Endothelial cell of hepatic sinusoid (primary cell): Measurements from ENCODE around the gene NKAIN4.

Source experiments
- in situ Hi-C: cut with HindIII; loops from 2 replicates; pipeline ENCODE4 v1.10.0; 2017; ENCODE audit warnings: low sequenced_read_pairs

The NKAIN4 gene

DNA sequence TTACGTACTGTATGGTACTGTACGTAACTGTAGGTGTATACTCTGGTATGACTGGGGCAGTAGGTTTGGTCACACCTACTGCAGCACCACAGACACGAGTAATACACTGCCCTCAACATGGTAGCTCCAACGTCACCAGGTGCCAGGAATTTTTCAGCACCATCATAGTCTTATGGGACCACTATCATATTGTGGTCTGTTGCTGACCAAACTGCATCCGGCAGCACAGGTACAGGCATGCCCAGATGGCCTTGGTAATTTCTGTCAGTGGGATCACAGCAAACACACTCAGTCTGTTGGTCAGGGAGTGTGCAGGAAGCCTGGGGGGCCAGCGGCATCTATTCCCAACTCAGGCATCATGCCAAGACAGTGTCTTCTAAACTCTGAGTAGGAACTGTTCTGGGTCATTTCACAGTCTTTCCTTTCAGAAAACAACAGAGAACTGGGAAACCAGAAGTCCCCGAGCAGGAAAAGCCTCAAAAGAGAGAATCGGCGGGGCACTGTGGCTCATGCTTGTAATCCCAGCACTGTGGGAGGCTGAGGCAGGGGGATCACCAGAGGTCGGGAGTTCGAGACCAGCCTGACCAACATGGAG is 44.2 kb downstream of the NKAIN4 start:
- in situ Hi-C loops: loop anchor here (25.0 kb wide), 1 partner anchor 273 kb away; the partner anchor contains the start of genes DIDO1 and GID8

DNA sequence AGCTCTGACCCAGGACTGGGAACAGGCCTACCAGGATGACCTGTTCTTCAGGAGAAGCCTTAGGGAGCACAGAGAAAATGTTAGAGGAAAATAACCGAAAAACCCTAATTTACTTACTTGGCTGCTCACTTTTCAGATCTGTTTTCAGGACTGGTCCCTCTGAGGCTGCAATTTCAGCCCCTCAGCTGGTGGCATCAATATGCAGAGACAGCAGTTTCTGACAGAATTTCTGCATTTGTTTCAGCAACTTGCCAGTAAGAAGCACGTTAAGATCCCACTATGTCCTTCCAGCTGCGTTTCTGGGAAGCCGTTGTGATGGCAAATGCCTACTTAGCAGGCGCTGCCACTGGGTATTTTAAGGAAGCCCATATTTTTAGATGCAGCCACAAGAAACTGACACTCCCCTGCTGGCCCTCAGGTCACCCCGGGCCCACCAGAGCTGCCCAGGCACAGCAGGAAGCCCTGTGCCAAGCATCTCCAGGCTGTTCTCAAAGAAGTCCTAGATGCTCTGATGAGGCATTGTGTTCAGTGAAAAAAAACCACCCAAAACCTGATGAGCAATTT is 45.8 kb downstream of the NKAIN4 start:
- in situ Hi-C loops: loop anchor here (10.0 to 25.0 kb wide), 3 partner anchors 56 to 271 kb away; partner anchors contain the start of genes DIDO1 and GID8

DNA sequence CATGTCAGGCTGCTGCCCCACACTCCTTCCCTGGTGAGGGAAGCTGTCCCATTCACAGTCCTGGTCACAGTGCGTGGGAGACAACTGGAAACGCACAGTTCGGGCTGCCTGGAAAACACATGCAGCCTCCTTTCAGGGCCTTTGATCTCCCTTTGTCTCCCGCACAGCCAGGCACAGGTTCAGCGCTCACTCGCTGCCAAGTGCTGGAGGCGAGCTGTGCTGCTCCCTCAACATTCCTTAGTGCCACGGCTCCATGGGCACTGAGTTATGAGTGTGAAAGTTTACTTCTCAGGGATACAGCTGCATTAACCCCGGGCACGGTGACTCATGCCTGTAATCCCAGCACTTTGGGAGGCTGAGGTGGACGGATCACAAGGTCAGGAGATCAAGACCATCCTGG is 47.4 kb downstream of the NKAIN4 start:
- in situ Hi-C loops: loop anchor here (10.0 to 25.0 kb wide), 3 partner anchors 58 to 270 kb away; partner anchors contain the start of genes DIDO1 and GID8

DNA sequence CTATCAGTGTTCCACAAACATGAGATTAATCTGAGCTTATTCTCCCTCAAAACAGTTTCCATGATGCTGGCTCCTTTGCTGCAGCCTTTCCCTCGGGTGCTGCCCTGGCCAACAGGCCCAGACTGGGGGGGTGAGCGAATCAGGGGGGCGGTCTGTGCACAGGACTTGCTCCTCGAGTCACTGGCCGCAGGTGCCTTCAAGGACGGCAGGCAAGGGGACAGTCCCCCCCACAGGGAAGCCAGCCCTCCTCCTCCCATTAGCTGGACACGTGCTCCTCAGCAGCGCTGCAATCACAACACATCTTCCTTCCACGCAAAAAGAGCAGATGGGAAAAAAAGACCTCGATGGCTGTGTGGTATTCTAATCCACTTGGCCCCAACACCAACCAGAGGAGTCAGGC is 48.4 kb downstream of the NKAIN4 start:
- in situ Hi-C loops: loop anchor here (10.0 to 25.0 kb wide), 3 partner anchors 59 to 269 kb away; partner anchors contain the start of genes DIDO1 and GID8

DNA sequence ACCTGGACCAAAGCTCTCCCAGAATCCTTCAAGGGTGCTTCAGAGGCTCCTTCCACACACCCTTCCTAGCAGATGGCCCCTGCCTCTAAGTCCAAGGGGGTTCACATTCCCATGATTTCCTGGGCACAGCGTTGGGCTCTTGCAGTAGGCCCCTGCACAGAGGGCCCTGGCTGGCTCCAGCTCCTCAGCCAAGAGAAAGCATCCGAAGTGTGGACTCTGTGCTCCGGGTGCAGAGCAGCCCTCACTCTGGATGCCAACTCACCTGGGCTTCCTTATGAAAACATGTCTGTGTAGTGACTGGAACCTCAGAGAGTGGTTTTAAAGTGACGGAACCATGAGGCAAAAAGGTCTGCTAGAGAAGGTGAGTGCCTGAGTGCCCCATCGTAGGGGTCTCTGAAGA is 49.9 kb downstream of the NKAIN4 start:
- in situ Hi-C loops: loop anchor here (10.0 to 25.0 kb wide), 3 partner anchors 60 to 267 kb away; partner anchors contain the start of genes DIDO1 and GID8

DNA sequence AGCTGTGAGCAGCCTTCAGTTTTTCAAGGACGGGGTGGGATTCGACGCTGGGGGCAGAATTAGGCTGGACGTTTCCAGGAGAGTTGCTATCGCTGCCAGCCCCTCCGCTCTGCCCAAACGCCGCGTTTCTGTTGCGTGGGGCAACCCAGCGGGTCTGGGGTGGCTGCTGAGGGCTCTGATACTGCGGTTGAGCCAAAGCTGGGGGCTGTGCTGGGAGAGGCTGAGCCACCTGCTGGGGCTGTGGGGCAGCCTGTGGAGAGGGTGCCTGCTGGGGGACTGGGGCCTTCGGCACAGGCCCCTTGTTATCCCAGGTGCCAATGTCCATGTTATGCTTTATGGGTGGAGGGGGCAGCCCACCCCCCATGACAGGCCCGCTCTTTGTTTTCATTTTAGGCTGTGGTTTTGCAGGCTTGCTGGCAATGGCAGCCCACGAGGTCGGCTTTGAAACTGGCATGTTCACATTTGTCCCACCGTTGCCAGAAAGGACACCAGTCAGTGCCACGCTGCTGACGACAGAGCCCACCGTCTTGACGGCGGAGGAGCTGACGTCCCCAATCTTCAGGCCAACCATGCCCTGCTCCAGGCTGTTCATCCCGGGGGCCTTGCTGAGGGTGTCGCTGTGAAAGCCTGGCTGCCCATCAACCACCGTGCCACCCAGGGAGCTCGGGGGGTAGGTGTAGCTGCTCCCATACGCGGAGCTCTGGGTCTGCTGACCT is 51.3 kb downstream of the NKAIN4 start:
- in situ Hi-C loops: loop anchor here (10.0 to 25.0 kb wide), 3 partner anchors 58 to 266 kb away; partner anchors contain the start of genes DIDO1 and GID8

DNA sequence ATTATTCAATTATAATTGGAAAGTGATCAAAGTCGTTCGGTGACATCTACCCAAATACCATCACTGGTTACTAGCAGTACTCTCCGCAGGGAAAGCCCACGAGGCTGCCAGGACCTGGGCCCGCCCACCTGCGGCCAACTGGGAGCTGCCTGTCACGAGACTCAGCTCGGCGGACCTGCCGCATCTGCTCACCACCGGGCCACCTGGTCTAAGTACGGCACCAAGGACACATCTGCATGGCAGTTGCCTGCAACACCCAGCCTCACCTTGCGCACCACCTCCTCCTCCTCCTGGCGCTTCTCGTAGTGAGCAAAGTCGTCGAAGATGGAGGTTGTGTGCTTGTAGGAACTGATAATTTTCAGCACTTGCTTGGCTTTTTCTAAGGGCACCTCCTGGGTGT is 52.2 kb downstream of the NKAIN4 start:
- in situ Hi-C loops: loop anchor here (10.0 to 25.0 kb wide), 3 partner anchors 57 to 265 kb away; partner anchors contain the start of genes DIDO1 and GID8

DNA sequence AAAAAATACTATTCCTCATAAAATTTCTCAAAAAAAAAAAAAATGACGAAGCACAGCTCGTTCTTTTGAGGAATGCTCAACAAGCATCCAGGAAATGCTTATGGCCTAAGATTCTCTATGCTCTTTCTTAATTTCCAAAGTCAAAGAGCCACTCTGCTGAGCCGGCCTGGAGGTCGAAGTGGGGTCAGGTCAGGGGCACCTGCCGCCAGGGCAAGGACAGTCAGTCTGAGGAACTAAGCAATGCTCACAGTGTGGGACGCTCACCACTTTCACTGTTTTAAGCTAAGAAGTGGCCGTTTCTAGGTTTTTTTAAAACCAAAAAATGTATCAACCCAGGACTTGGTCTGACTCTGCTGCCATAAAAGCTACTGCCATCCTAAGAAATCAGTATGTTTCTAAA is 55.7 kb downstream of the NKAIN4 start:
- in situ Hi-C loops: loop anchor here (10.0 kb wide), 1 partner anchor 196 kb away; no protein-coding TSS in a partner anchor

DNA sequence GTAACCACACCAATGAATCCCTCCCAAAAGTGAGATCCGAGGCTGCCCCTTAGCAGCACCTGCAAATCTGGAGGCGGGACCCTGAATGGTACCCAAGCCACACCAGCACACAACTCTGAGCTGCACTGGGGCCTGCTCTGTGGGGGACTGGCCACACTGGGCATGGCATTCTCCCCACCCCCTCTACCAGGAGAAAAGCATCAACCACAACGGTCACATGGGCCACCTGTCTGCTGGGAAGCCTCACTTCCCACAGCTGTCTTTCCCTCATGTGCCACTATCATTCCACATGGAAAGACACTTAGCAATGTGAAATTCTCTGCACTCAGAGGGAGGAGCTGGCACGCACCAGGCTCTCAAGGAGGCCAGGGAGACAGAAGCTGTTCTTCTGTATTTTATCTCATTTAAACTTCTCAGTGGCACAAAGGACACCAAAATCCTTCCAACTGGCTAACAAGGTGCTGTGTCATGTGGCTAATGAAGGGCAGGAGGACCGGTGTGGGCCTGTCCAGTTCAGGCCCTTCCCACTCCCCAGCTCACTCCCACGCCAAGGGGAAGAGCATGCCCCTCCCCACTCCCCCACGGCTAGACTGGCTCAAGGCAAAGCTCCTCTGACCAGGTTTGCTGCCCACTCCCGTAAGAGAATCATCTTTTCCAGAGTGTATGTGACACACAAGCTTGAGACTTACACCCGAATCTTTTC is 57.3 kb downstream of the NKAIN4 start:
- in situ Hi-C loops: loop anchor here (10.0 kb wide), 1 partner anchor 198 kb away; no protein-coding TSS in a partner anchor

DNA sequence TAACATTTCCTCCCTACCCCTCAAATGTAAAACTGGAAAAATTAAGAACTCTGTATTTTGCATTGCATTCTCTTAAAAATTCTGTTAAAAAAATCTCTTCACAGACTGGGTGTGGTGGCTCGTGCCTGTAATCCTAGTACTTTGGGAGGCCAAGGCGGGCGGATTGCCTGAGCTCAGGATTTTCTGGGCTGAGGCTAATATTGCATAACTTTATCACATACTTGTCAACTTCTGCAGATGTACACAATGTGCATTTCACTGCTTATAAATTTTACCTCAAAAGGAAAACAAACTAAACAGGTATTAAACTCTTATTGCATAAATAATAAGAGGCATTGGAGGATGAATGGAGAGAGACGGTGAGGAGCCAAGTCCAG is 59.5 kb downstream of the NKAIN4 start:
- in situ Hi-C loops: loop anchor here (10.0 kb wide), 1 partner anchor 200 kb away; no protein-coding TSS in a partner anchor

DNA sequence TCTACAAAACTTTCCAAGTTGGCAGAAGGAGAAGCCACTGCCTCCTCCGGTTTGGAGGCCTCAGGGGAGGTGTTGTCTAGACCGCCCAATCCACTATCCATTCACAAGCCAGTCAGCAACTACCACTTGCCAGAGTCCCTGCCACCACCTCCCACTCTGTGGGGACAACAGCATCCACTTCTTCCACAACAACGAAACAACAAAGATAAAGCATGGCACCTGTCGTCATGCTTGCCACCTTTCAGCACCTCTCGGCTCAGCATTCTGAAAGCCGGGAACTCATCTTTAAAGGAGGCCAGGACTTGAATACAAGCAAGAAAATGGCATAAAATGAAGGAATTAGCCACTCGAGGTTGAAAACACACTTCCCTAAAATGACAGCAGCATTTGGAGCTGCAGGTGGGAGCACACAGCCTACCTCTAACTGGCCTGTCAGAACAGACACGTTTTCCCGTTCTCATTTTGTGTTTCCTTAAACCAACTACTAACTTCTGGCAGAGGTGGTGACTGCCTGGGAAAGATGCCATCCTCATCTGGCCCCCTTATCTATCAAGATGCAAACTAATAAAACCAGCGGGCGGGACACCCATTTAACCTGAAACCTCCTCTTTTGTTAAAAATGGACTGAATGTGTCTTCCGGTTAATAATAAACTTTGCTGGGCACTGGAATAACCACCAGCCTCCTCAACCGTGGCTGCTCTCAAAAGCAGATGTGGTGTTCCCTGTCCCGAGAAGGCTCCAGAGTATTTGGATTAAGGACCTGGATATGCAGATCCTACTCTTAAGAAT is 60.1 kb downstream of the NKAIN4 start:
- in situ Hi-C loops: loop anchor here (10.0 kb wide), 1 partner anchor 201 kb away; no protein-coding TSS in a partner anchor

DNA sequence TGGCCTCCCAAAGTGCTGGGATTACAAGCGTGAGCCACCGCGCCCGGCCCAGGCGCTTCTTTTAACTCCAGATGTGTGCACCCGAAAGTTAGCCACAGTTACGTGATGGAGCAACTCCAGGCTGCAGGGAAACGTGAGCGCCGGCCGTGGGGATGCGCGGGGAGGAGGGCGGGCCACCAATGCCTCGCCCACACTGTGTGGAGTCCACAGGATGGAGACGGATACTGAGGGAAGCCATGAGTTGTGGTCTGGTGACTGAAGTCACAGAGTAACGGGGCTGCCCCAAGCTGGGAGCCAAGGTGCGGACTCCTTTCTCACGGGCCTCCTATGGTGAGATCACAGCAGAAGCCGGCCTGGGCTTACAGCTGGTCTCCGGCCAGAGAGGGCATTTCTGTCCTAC is 61.5 kb downstream of the NKAIN4 start:
- in situ Hi-C loops: loop anchor here (10.0 kb wide), 1 partner anchor 202 kb away; no protein-coding TSS in a partner anchor

DNA sequence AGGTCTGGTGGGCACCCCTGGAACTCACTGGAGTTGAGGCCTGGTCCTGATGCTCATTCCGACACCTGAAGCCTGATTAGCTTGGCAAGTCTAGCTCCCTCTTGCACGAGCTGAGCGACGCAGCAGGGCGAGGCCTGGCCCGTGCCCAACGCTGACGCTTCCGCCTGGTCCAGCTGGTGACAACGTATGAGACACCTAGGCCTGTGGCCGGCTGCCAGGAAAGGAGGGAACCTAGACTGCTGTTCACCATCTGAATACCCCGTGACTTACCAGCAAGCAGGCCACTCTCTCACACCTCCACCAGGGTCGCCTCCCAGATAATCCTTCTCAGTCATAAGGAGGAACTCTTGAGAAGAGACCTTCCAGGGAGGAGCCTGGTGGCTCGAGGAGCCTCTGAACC is 62.9 kb downstream of the NKAIN4 start:
- in situ Hi-C loops: loop anchor here (10.0 kb wide), 1 partner anchor 203 kb away; no protein-coding TSS in a partner anchor

DNA sequence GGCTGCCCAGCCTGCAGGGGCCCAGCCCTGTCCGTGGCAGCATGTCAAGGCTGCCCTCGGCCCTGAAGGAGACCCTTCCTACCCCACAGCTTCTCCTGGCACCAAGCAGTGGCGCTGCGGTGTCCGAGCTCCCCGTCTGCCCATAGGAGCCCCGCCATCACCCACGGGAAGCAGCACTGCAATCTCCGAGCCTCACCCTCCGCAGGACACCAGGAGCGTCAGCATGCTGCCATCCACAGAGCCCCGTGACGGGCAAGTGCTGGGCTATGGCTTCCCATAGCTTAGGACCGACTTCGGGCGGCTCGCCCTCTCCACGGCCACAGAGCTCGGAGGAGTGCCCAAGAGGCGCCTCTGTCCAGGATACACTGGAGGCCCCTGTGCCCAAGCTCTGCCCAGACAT is 63.4 kb downstream of the NKAIN4 start:
- in situ Hi-C loops: loop anchor here (10.0 kb wide), 1 partner anchor 204 kb away; no protein-coding TSS in a partner anchor
